Stimulated activated CD4-positive, alpha-beta T cell treated with anti-CD3 and anti-CD28 coated beads, Interleukin-1b, Interleukin-23, amount 100 ng/mL, for 1 hour (primary cell): ENCODE measurements around the gene RAB4A.
"Not testable (repeated sequence)": the region's sequence is repeated elsewhere in the genome, so short reads cannot be mapped to it uniquely, and the experiment has no call there.

Source experiments
- DNase-seq, 2 donors: peaks; one replicate each; pipeline ENCODE4 v3.0.0-alpha.2; 2020; ENCODE audit warnings: low read depth in 2 of 2

The RAB4A gene

DNA sequence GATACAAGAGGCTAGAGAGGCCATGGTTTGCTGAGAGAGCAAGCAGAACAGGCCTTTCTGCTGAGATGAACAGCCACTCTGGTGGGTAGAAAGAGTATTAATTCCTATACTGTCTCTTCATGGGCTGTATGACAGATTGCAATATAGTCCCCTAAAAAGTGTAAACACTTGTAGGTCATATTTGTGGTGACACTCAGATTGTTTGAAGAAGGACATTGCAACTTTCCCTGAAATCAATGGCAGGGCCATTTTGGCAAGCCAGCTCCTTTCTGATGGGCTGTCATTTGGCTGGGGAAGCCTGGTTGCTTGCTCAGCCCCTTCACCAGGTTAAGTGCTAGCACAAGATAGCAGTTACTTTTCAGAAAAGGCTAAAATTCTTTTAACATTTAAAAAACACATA lies 27.5 kb downstream of the RAB4A start:
- DNase-seq = no peak

DNA sequence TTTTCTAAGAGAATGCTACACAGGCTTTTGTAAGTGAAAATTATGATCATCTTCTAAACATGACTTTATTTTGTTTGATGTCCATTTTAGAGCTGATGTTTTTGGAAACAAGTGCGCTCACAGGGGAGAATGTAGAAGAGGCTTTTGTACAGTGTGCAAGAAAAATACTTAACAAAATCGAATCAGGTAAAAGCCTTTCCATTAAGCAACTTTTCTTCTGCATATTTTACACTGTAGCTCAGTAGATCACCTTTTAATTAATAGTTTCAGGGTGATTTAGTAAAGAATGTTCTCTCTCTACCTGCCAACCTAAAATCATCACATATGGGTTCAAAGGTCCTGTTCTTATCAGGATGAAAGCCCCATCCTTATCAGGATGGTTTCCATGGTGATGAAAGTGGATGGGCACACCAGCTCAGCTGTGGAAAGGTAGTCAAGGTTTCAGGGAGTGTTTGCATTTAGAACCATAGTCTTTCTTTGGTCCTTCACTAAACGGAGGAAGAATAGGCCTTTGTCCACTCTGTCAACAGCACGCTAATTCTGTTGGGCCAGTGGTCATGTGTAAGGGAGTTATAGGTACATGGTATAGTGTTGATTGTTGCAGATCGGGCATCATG lies 28.1 kb downstream of the RAB4A start:
- no peak for DNase-seq

DNA sequence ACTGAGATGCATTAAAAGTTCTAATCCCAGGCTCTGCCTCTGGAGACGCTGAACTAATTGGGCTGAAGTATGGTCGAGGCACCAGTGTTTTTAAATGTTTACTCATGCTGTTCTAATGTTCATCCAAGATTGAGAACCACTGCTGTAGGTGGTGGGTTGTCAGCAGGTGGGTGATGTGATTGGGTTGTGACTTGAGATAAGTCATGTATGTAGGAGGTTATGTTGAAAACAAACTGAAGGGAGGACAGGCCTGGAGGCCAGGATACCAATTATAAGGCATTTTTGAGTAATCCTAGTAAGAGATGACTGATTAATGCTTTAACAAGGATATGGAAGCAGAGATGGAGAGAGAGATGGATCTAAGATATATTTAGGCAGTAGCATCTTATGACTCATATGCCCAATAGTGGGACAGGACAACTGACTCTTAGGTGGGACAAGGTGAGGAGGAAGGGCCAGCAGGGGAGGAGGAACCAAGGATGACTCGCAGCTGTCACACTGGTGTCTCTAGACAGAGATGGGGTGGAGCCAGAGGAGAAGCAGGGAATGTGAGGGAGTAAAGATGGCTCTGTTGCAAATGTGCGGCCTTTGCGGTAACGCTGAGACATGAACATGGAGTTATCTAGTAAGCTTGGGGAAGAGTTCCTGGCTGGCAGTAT lies 29.3 kb downstream of the RAB4A start:
- no peak for DNase-seq

DNA sequence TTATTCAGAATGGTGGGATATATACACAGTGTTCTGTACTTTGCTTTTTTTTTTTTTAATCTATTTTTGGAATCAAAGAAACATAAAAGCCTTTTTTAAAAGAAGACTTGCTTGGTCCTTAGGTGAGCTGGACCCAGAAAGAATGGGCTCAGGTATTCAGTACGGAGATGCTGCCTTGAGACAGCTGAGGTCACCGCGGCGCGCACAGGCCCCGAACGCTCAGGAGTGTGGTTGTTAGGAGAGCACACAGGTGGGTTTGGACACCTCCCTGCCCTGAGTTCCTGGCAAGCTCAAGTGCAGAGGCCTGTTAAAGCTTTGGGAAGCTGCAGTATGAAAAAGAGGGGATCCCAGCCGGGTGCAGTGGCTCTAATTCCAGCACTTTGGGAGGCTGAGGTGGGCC lies 31.8 kb downstream of the RAB4A start:
- no peak for DNase-seq

DNA sequence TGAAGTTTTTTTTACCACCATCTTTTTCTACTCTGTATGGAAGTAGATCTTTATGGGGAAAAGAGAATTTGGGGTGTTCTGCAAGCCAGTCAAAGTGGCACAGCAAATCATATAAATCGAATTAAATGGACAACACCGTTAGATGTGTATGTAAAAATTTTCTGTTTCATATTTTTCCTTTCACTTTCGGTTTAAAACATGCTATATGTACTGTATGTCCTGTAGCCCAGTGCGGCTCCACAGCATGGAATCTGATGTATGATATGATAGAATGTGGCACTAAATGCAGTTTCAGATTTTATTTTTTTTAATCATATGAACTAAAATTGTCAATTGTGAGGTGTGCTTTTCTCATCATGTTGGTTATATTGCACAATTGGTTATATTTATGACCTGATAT lies 32.9 kb downstream of the RAB4A start:
- no peak for DNase-seq

DNA sequence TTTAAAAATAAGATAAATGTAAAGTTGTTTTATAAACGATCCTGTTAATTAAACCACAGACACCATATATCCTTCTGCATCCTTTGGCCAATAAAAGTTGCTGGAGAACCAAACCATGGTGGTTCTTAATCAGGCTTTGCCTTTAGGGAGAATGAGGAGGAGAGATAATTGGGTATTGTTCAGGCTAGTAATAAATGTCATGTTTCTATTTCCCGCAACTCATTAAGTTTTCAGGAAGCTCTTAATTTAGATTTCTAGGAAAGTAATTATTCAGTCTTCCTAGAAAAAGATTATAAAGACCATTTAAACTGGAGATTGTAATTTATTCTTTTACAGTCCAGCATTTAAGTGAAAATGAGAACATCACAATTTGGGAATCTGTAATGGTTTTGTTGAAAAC lies 34.5 kb downstream of the RAB4A start:
- no peak for DNase-seq

DNA sequence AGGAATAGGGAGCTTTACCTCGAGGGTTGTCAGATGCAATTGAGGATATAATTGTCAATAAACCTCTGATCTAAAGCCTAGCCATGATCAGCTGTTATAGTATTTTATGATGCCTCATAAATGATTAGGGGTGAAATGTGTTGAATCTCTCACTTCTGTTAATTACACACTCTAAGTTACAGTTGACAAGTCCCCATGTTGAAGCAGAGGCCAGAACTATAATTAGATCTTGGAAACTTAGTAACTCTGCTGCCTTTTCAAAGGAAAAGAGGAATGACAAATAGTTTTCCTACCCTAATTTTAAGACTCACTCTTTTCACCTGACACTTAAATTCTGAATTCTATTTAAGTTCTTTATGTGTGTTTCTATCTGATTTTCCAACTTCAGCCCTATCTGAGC lies 38.2 kb downstream of the RAB4A start:
- no peak for DNase-seq

DNA sequence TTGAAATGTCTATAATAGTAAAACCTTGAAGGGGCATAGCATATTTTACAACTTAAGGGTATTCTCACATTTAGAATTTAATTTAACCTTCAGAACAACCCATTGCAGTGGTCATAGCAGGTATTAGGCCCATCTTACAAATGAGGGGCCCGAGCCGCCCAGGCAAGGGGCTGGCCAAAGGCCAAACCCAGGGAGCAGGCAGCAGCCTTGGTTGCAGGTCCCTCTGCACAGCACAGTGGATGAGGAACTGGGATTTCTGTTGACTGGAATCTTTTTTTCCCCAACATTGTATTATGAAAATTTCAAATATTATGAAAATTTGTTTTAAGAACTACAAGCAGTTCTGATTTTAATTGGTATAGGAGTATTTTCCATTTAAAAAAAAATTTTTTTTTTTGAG lies 38.8 kb downstream of the RAB4A start:
- DNase-seq = no peak

DNA sequence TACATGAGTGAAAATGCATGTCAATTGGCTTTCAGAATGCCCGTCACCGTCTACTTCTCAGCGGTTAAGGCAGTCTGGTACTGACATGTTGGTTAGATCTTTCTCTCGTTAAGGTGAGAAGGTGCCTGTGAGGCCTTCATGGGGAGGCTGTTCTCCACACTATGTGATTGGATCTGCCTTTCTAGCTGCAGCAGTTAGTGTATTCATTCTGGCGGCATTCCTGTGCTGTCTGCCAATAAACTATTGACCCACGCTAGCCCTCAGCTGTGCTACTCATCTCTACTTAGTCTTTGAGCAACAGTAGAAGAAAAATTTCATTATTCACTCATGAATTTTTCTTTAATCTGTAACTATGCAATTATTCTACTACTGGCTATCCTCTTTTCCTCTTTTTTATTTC lies 39.9 kb downstream of the RAB4A start:
- DNase-seq = no peak

DNA sequence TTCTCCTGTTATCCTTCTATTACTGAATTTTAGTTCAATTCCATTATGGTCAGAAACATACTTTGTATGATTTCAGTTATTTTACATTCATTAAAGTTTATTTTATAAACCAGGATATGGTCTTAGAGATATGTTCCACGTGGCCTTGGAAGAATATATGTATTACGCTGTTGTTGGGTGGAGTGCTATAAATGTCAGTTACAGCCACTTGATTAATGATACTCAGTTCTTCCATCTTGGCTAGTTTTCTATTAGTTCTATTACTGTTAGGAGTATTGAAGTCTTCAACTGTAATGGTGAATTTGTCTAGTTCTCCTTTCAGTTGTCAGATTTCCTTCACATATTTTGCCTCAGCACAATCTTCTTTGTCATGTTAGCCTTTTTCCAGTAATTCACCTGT lies 45.3 kb downstream of the RAB4A start:
- DNase-seq = no peak

DNA sequence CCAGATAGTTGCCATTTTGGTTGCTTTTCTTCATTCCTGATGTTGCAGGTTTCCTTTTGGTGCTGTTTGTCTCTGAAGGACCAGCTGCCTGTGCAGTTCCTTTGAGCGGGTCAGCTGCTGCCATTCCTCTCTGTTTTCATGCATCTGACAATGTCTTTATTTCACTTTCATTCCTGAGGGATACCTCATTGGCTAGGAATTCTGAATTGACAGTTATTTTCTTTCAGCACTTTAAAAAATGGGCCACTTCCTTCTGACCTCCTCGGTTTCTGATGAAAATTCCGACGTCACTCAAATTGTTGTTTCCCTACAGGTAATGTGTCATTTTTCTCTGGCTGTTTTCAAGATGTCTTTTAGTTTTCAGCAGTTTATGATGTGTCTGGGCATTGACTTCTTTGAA lies 47.1 kb downstream of the RAB4A start:
- DNase-seq = no peak

DNA sequence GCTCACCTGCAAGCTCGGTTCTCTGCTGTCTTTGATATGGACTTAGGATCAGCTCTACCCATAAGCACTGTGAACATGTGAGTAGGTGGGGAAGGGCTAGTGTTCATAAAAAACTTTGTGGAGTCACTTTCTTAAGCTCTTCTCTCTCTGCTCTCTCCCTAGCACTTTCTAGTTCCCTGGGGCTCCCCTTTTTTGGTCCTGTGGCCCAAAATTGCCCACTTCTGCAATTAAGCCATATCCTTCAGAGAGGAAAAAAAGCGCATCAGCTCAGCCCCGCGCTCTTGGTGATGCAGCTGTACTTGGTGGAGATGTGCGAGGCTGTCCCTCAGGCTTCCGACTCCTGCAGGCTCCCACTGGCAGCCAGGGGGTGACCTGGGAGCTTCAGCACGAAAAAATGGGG lies 48.6 kb downstream of the RAB4A start:
- DNase-seq = no peak

DNA sequence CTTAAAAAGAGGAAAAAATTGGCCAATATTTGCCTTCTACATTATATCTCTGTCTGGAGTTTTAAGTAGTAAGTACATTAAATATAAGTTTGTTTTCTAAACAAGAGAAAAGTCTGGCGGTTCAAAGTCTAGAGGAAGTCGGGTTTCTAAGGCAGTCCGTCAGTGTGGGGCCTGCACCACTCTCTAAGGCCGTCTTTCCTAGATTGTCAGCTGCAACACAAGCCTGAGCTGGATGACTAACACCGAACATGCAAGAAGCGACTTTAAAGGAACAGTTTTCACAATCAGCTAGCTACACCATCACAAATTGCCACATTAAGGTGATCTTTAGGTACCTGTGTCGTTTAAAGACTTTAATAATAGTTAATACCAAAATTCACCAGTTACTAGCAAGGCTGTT lies 52.3 kb downstream of the RAB4A start:
- DNase-seq = no peak

DNA sequence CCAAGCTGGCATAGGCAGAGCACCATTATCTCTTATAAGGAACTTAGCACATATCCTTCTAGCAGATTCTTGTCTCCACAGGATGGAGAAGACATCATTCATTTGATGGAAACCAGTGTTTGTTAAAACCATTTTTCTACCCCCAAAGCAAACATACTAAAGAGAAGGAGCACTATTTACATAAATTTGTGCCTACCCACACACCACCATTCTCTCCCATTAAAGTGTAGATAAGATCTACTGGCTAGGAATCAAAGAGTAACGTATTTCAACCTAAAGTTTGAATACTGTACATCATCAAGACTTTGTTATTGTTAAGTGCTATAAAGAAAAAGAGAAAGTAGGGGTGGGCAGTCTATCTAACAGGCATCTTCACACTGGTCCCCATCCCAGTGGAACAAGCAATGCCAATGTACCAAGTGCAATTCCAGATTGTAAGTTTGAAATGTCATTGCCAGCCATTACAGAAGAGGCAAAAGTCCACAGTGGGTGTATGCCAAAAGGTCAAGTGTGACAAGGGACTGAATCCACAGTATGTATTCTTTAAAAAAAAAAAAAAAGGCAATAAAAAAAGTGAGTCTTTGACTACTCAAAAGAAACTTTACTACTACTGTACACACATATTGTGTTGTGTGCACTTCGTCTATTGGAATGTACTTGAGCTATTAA lies 53.1 kb downstream of the RAB4A start:
- no peak for DNase-seq

DNA sequence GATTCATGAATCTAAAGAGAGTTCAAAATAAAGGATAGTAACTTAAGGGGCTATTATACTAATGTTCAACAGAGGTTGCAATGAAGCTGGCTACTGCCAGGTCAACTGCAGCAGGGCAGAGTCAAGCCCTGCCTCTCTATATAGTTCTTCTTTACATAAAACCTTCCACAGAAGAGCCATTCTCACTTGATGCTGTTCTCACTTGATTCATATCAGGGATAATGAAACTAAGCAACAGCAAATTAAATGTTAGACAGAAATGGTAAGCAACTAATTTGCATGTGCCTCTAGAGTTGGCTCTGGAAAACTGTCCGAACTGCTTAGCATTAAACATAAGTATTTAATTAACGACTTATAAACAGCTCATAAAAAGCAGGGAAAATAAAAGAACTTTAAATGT lies 54.5 kb downstream of the RAB4A start:
- no peak for DNase-seq

DNA sequence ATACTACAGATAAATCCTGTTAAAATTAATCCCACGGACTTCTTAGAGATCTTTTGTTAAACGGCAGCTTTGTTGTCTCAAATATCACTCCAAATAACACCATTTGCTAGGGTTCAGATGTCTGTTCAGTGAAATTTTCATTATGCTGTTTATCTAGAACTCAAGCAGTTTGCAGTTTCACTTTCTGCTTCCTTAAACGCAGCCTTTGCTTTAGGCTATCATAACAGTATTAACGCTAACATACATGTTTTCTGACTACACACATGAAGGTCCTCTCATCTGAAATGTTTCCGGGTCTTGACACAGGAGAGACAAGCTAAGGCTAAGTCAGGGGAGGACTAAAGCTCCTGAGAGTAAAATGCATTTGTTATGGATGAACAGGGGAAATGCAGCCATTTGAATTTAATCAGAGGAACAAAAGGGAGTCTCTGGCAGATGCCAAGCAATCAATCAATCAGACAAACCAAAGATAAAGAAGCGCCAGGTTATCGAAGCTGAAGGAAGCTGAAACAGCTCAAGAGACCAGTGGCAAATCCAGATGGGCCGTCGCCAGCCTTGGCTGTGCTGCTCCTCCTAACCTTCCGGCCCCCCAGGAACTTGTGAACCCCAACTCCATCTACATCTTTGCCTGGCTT lies 55.1 kb downstream of the RAB4A start:
- DNase-seq = no peak

DNA sequence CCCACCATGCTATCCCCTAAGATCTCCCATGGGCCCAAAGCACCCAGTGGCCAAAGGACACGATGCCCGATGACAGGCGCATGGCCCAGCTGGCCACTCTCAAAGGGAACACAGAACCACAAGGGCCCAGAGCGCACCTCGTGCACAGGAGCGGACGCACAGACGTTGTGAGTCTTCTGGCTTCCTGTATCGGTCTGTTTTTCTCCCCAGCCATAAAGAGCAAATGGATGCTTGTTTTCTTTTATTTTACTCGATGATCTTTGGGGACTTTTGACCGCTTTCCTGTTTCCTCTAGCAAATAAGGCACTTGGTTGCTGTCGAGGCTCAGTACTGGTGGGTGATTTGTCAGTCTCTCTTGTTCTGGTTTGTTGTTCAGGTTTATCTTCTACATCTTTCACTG lies 55.7 kb downstream of the RAB4A start:
- DNase-seq = no peak

DNA sequence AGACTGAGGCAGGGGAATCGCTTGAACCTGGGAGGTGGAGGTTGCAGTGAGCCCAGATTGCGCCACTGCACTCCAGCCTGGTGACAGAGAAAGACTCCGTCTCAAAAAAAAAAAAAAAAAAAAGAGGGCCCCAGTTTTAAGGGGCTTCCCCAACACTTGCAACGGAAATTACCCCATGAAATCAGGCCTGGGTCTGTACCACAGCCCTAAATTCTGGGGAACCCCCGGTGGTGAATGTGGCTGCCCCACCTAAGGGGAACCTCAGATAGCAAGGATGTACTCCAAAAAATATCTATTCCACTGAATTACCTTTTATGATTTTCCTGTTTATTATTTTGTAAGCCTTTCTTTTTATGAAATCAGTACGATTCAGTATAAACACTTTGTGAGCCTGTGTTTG lies 56.9 kb downstream of the RAB4A start:
- DNase-seq = not testable (repeated sequence)

DNA sequence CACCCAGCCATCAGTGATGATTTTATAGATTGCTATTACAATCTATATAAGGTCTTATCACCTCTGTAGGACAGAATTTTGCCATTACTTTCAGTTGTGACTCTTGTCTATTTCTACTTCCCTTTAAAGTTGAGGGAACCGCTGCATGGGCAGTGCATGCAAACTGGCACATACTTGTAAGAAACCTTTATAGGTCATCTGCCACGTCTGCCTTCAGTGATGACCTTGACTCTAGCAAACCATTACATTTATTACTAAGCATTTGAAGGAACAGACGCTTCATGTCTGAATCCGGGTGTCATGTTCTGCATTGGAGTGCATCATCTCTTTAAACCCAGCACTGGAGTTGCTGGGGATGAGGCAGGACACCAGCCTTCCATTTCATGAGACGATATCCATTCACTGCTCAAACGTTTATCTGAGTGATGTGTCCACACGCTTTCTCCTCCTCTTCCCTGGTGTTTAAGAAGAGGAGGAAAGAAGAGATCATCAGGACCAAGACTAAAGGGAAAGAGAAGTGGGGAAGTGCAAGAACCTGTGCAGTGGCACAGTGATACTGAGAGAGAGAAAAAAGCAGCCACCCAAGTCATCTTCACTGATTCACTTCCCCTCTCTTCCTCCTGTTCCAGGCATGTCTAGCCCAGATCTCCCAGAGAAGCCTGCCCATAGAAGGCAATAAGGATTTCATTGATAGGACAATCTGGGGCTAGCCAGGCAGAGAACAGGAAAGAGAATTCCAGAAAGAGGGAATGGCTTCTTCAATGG lies 57.9 kb downstream of the RAB4A start:
- DNase-seq = no peak

DNA sequence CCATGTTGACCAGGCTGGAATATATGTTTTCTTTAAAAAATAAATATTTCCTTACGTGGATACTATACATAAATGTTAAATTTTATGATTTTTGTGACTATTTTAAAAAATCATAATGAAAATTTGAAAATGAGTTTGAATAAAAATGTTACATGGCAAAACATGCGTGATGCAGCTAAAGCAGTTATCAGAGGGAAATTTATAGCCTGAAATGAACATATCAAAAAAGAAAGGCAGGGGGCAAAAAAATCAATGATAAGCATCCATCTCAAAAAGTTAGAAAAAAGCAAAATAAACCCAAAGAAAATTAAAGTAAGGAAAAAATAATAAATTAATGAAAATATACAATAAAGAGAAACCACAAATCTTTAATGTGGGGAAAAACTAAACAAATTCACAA lies 63.4 kb downstream of the RAB4A start:
- DNase-seq = no peak

DNA sequence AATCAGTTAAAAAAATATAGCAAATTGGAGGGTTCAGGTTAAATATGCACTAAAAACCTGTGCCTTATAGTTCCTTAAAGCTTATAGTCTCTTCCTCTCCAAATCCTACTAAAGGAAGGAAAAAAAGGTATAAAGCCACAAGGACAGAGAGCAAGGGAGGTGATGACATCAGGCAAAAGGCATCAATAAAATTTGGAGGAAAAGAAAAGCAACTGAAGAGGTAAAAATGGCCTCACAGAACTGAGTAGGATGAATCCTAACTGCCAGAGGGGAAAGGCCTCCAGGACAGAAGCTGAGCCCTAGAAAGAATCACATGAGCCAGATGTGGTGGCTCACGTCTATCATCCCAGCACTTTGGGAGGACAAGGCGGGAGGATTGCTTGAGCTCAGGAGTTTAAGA lies 63.8 kb downstream of the RAB4A start:
- no peak for DNase-seq

DNA sequence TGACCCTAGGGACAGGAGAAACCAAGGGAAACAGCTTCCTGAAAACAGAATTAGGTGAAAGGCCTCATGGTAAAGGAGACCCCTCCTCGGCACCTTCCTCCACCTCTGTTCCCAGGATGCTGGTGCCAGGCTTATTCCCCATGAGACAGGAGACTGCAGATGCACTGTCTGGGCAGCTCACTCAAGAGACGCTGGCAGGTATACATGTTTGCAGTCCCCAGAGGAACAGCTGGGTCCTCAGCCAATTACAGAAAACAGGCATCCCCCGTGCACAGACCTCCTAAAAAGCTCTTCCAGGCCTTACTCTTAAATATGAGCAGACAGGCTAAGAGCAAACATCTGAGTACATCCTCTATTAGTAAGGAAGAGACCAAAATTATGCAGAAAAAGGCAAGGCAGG lies 65.4 kb downstream of the RAB4A start:
- no peak for DNase-seq
